ENCODE measurements around the gene TXNDC17.
"Not testable (repeated sequence)": the region's sequence is repeated elsewhere in the genome, so short reads cannot be mapped to it uniquely, and the experiment has no call there.

The TXNDC17 gene

DNA sequence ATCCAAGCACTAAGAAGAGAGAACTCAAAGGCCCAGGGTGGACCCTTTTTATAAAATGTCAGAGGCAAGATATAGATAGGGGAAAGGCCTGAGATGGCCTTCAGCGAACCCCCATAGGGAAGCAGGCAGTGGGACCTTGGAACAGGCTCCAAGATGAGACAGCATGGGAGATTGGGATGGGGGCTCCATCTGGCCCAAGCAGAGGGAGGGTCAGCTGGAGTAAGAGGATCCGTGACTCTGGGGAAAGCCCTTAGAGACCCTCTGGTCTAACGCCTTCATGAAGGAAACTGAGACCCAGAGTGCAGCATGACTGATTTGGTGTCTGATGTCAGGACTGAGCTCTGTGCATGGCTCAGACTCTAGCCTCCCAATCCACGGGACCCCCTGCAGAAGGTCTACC, 41.5 kb downstream of the TXNDC17 start:
- no peak overlapping the region for H3K4me3 ChIP-seq (ENCODE audit: low read depth, low read length)

DNA sequence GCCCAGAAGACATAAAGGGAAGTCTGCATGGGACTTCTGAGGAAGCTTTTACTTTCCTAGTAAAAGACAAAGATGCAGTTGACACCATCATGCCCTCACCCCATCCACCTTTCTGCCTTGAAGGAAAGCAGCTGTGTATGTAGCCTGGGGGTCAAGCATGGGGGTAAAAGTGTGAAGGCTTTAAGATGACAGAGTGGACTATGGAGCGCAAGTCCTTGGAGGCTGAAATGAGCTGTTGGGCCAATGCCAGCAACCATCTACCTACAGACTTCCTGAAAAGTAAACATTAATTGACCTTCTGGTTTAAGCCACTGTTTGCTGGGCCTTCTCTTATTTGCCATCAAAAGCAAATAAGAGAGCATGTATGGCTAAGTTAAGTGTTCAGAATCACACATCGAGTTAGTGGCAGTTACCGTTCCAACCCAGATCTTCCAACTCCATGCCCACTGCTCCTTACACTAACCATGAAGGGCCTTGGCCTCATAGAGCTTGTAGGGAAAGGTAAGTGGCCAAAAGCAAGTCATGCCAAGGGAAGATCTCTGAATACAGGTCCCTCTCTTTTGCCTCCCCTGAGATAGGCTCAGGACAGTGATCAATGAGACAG, 42.3 kb downstream of the TXNDC17 start:
- no peak overlapping the region for H3K4me3 ChIP-seq (ENCODE audit: low read depth, low read length)

DNA sequence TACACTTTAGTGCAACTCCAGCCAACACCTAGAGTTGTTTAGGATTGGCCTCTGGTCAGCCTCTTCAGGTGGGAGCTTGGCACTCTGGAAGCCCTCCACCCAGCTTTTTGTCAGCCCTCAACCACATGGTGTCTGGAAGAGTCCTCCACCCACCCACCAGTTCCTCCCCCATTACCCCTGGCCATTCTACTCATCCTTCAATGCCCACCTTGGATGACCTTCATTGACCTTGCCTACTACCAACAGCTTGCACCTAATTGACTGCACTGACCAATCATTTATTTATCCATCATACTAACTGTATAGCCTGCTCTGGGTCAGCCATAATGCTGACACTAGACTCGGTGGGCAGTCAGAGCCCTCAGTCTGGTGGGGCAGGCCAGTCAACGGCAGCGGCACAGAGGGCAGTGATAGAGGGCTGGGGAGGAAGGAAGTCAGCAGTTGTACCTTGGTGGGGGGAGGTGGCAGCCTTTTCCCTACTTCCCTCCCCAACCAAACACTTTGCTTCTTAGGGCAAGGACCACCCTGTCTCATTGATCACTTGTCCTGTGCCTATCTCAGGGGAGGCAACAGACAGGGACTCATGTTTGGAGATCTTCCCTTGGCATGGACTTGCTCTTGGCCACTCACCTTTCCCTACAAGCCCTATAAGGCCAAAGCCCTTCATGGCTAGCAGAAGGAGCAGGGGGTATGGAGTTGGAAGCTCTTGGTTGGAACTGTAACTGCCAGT, 43.0 kb downstream of the TXNDC17 start:
- H3K4me3 ChIP-seq (ENCODE audit: low read depth, low read length), result no peak overlapping the region

DNA sequence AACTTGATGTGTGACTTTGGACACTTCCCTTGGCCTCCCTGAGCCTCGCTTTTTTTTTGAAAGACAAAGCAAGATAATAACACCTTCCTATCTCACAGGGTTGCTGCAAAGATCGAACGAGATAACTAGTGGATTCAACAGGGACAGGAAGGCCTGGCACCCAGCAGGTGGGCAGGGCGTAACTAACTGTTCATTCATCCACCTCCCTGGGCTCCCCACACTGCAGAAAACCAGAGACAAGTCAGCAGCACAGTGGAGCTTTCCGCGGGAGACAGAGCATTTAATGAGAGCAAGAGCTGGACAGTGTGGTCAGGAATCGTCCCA, 43.6 kb downstream of the TXNDC17 start:
- H3K4me3 ChIP-seq (ENCODE audit: low read depth, low read length), result no peak overlapping the region

DNA sequence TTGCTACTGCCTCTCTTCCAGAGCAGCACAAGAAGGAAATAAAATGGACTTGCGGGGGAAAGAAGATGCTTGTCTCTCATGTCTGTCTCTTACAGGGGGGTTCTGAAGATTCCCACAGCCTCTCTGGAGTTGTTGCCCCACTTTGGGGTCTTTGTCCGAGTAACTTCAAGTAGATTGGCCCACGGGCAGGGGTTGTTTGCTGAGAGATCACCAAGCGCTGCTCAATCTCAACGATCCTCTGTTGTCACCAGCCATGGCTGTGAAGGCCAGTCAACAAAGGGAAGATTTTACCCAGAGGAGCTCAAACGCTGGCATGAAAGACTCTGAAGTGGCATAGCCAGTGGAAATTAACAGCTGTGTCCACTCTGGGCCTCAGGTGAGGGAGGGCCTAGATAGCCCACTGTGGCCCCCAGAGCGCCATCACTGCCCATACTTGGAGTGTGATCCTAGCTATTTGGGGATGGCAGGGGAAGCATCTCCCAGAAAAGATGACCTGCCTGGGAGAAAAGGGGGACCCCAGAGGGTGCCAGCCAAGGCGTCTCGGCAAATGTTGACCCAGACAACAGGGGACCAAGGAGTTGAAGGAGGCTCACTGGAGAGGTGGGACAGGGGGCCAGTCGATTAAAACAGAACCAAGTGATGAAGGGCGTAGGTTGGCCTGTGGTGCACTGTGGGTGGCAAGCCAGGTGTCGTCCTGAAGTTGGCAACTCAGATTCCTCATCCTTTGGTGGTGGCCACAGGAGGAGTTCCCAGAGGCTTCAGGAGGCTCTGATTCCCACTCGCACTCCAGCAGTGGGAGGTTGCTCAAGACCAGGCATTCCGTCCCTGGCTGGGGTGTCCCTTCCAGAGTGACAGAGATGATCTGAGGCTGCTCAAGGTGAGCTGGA, 44.3 kb downstream of the TXNDC17 start:
- no peak overlapping the region for H3K4me3 ChIP-seq (ENCODE audit: low read depth, low read length)

DNA sequence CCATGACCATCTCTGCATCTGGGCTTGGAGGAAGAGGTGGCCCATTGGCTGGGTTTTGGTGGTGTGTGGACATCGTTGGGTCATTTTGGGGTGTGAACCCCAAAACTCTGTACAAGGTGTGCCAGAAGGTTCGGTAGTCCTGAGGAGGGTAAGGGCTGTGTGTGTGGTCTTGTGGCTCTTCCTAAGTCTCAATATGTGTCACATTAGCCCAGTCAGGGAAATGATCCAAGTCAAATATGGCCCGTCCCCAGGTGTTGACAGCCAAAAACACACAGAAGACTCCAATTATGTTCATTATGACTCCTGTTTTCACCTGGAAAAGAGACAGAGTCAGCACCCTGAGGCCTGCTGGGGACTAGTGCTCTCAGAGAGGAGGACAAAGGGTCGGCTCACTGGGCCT, 45.2 kb downstream of the TXNDC17 start:
- H3K4me3 ChIP-seq (ENCODE audit: low read depth, low read length), result no peak overlapping the region

DNA sequence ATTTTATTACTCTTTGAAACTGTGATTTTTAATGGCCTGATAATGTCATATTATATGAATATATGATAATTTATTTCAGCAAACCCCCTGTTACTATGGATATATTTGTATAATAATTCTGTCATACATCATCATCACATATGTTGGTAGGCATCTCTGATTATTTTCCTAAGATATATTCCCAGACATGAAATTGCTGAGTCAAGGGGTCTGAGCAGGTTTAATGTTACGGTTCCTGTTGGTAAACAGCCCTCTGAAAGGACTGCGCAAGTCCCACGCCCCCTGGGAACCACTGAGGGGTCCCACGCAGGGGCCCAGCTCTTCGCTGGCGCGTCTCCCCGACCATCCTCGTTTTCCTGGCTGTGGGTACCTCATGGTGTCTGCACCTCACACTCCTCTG, 48.1 kb downstream of the TXNDC17 start:
- no peak overlapping the region for H3K4me3 ChIP-seq (ENCODE audit: low read depth, low read length)

DNA sequence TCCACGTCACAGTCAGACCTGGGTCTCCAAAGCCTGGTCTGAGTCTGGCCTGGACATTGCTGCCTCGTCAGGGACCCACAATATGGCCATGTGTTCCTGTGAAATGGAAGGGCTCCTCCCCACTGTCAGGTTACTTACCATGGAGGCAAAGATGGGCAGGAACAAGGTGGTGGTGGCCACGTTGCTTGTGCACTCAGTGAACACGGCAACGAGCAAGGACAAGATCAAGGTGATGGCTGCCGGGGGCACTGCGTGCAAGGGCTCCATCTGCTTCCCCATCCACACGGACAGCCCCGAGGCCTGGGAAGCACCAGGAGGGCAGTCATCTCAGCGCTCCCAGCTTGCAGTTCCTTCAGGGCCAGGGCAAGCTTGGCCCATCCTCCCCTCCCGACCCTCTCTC, 49.8 kb downstream of the TXNDC17 start:
- H3K4me3 ChIP-seq (ENCODE audit: low read depth, low read length), result no peak overlapping the region

DNA sequence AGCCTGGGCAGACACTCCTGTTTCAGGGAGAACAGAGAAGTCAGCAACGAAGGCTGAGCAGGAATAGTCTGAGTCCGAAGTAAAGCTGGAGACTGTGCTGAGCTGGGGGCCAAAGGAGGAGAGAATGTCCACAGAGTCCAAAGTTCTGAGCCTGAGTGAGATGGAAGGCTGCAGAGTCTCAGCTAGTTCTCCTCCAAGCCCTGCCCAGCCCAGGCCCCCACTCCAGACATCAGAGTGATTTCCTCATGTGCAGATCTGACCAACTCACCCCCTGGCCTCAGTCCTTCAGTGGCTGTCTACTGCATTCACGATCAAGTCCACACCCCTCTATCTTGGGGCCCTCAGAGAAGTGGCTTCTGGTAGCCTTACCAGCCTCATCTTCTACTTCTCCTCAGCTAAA, 50.7 kb downstream of the TXNDC17 start:
- no peak overlapping the region for H3K4me3 ChIP-seq (ENCODE audit: low read depth, low read length)

DNA sequence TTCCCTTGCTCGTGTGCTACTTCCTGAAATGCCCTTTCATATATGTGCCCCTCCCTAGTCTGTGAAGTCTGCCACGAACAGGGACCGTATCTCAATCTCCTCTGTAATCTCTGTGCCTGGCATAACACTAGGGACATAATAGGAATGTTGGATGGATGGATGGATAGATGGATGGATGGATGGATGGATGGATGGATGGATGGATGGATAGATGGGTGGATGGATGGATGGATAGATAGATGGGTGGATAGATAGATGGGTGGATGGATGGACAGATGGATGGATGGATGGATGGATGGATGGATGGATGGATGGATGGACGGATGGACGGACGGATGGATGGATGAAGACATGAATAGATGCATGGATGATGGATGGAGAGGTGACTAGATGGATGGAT, 51.1 kb downstream of the TXNDC17 start:
- not testable (repeated sequence) for H3K4me3 ChIP-seq (ENCODE audit: low read depth, low read length)

Measured in iPS-11a (cell line).